Gastrocnemius medialis (tissue), 4 donors: ENCODE measurements around the gene ATRNL1.

Source experiments
- POLR2A ChIP-seq, 2 donors: fragments of 450-650 bp; IDR thresholded peaks; one replicate each; pipeline ENCODE4 v1.6.1; 2017; ENCODE audit warnings: antibody characterized with exemption in 2 of 2, mild to moderate bottlenecking in 2 of 2, moderate library complexity in 2 of 2
- TF ChIP-seq, protein P1 (sequence below), 5 experiments: fragments of 450-650 bp in 3 of 5; fragments of 200-600 bp in 2 of 5; sonication (generic) in 2 of 5; IDR thresholded peaks in 4 of 5; conservative IDR thresholded peaks in 1 of 5; 1 replicate in 4 of 5; 2 replicates in 1 of 5; pipeline ENCODE4 v1.5.1; 2016 to 2019; ENCODE audit warnings: antibody characterized with exemption in 5 of 5, mild to moderate bottlenecking in 3 of 5, moderate library complexity in 3 of 5

DNA sequence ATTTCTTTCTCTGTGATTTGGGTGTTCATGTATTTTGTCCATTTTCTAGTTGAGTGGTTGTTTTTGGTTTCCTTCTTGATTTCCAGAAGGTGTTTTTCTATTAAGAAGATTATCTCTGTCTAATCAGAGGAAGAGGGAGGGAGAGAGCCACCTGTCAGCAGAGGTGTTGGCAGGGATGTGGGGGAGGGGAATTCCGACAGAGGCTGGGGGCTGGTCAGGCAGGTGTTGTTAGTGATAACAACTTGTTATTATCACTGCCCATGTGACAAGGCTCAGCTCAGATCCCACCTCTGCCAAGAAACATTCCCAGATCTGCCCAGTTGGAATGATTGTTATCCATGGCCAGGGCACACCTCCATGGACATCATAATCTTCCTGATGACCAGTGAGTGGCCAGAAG is 886.4 kb downstream of the ATRNL1 start:
- TF ChIP-seq, protein P1, sequence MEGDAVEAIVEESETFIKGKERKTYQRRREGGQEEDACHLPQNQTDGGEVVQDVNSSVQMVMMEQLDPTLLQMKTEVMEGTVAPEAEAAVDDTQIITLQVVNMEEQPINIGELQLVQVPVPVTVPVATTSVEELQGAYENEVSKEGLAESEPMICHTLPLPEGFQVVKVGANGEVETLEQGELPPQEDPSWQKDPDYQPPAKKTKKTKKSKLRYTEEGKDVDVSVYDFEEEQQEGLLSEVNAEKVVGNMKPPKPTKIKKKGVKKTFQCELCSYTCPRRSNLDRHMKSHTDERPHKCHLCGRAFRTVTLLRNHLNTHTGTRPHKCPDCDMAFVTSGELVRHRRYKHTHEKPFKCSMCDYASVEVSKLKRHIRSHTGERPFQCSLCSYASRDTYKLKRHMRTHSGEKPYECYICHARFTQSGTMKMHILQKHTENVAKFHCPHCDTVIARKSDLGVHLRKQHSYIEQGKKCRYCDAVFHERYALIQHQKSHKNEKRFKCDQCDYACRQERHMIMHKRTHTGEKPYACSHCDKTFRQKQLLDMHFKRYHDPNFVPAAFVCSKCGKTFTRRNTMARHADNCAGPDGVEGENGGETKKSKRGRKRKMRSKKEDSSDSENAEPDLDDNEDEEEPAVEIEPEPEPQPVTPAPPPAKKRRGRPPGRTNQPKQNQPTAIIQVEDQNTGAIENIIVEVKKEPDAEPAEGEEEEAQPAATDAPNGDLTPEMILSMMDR (IDR thresholded peaks at IDR 0.05 in 4 of 5, conservative IDR thresholded peaks at IDR 0.05 in 1 of 5), result no peak
- no peak for TF ChIP-seq POLR2A (IDR thresholded peaks at IDR 0.05)
